HepG2 (cell line): ENCODE results near the gene PTPN3.

Experiments
- AKAP8 ChIP-seq: sonication (generic); formaldehyde crosslinking; IDR thresholded peaks from 2 replicates; pipeline ENCODE4 v1.5.1; 2020; ENCODE audit warnings: mild to moderate bottlenecking, missing genetic modification reagents
- HNRNPL ChIP-seq: fragments of 200-400 bp; formaldehyde crosslinking; IDR thresholded peaks from 2 replicates; pipeline ENCODE4 v1.6.1; 2017; ENCODE audit warnings: mild to moderate bottlenecking, low read depth, low read length
- MYC ChIP-seq: sonication (generic); formaldehyde crosslinking; IDR thresholded peaks from 2 replicates; pipeline ENCODE4 v1.9.0; 2021; ENCODE audit warnings: missing genetic modification reagents, borderline replicate concordance
- PPARG ChIP-seq: conservative IDR thresholded peaks from 2 replicates; pipeline ENCODE4 v1.6.1; 2016; ENCODE audit warnings: missing biosample characterization, missing genetic modification reagents
- ZBTB7A ChIP-seq: sonication (generic); formaldehyde crosslinking; IDR thresholded peaks from 2 replicates; pipeline ENCODE4 v1.8.0; 2022; ENCODE audit warnings: mild to moderate bottlenecking, missing genetic modification reagents
- TF ChIP-seq, protein P1 (sequence below): sonication (generic); formaldehyde crosslinking; IDR thresholded peaks from 2 replicates; pipeline ENCODE4 v1.9.0; 2021; ENCODE audit warnings: missing genetic modification reagents, borderline replicate concordance
- TF ChIP-seq, protein P2 (sequence below): sonication (generic); formaldehyde crosslinking; IDR thresholded peaks from 2 replicates; pipeline ENCODE4 v1.5.0; 2020; ENCODE audit warnings: mild to moderate bottlenecking, missing genetic modification reagents, moderate library complexity
- TF ChIP-seq, protein P3 (sequence below): sonication (generic); formaldehyde crosslinking; IDR thresholded peaks from 2 replicates; pipeline ENCODE4 v1.8.1; 2023; ENCODE audit warnings: mild to moderate bottlenecking, inconsistent platforms, moderate library complexity, missing genetic modification reagents, borderline replicate concordance
- TF ChIP-seq, protein P4 (sequence below), 2 experiments: sonication (generic) in 1 of 2; formaldehyde crosslinking in 1 of 2; IDR thresholded peaks; 2 replicates each; pipeline versions ENCODE4 v1.5.1 to v1.6.1; 2011 to 2020; ENCODE audit warnings: borderline replicate concordance in 1 of 2, low read depth in 1 of 2, low read length in 1 of 2, mild to moderate bottlenecking in 1 of 2, missing genetic modification reagents in 1 of 2, moderate library complexity in 1 of 2

DNA sequence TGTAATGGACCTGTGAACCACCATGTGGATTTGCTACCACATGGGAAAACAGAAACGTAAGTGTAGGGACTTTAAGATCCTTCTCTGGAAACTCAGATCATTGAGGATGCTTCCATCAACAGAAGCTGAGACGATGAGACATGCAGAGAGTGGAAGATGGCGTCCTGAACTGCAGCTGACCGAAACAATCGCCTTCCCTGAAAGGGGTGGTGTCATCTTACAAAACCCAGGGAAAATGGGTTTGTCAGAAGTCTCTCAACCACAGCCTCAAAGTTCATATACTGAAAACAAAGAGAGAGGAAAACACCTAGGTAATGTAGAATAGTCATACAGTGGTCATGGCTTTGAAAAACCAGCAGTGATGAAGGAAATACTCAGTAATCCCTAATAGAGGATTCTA lies 6.6 kb upstream of the PTPN3 start:
- TF ChIP-seq, protein P1, sequence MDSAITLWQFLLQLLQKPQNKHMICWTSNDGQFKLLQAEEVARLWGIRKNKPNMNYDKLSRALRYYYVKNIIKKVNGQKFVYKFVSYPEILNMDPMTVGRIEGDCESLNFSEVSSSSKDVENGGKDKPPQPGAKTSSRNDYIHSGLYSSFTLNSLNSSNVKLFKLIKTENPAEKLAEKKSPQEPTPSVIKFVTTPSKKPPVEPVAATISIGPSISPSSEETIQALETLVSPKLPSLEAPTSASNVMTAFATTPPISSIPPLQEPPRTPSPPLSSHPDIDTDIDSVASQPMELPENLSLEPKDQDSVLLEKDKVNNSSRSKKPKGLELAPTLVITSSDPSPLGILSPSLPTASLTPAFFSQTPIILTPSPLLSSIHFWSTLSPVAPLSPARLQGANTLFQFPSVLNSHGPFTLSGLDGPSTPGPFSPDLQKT (CRISPR knock-in tag): no peak
- TF ChIP-seq, protein P2, sequence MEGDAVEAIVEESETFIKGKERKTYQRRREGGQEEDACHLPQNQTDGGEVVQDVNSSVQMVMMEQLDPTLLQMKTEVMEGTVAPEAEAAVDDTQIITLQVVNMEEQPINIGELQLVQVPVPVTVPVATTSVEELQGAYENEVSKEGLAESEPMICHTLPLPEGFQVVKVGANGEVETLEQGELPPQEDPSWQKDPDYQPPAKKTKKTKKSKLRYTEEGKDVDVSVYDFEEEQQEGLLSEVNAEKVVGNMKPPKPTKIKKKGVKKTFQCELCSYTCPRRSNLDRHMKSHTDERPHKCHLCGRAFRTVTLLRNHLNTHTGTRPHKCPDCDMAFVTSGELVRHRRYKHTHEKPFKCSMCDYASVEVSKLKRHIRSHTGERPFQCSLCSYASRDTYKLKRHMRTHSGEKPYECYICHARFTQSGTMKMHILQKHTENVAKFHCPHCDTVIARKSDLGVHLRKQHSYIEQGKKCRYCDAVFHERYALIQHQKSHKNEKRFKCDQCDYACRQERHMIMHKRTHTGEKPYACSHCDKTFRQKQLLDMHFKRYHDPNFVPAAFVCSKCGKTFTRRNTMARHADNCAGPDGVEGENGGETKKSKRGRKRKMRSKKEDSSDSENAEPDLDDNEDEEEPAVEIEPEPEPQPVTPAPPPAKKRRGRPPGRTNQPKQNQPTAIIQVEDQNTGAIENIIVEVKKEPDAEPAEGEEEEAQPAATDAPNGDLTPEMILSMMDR: no peak
- TF ChIP-seq HNRNPL: no peak
- TF ChIP-seq PPARG (CRISPR knock-in tag): no peak
- TF ChIP-seq, protein P3, sequence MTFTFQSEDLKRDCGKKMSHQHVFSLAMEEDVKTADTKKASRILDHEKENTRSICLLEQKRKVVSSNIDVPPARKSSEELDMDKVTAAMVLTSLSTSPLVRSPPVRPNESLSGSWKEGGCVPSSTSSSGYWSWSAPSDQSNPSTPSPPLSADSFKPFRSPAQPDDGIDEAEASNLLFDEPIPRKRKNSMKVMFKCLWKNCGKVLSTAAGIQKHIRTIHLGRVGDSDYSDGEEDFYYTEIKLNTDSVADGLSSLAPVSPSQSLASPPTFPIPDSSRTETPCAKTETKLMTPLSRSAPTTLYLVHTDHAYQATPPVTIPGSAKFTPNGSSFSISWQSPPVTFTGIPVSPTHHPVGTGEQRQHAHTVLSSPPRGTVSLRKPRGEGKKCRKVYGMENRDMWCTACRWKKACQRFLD (CRISPR knock-in tag): no peak
- TF ChIP-seq, protein P4, sequence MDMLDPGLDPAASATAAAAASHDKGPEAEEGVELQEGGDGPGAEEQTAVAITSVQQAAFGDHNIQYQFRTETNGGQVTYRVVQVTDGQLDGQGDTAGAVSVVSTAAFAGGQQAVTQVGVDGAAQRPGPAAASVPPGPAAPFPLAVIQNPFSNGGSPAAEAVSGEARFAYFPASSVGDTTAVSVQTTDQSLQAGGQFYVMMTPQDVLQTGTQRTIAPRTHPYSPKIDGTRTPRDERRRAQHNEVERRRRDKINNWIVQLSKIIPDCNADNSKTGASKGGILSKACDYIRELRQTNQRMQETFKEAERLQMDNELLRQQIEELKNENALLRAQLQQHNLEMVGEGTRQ (IDR thresholded peaks at IDR 0.05; ENCODE audit: low read depth, low read length): no peak
- TF ChIP-seq, protein P4 (CRISPR knock-in tag; IDR thresholded peaks at IDR 0.05; ENCODE audit: borderline replicate concordance): no peak
- TF ChIP-seq AKAP8: no peak
- TF ChIP-seq ZBTB7A: no peak
- no peak for TF ChIP-seq MYC (CRISPR knock-in tag)
